Fibroblast of mammary gland (primary cell): ENCODE results near the gene C17orf58.
"Not testable (repeated sequence)": the region's sequence is repeated elsewhere in the genome, so short reads cannot be mapped to it uniquely, and the experiment has no call there.

Experiments
- DNase-seq: peaks from one replicate; pipeline ENCODE4 v3.0.0-alpha.2; 2010; ENCODE audit warnings: low read depth
- H3K4me3 ChIP-seq: 2 replicates; pipeline ENCODE4 v1.5.1; 2011; ENCODE audit warnings: low read depth, mild to moderate bottlenecking, low read length, moderate library complexity; ENCODE audit not compliant: control insufficient read depth
- TF ChIP-seq, protein P1 (sequence below): conservative IDR thresholded peaks from 2 replicates; pipeline ENCODE4 v1.5.1; 2011; ENCODE audit warnings: low read depth, low read length, inconsistent platforms; ENCODE audit not compliant: control insufficient read depth, insufficient read depth

C17orf58 gene

DNA sequence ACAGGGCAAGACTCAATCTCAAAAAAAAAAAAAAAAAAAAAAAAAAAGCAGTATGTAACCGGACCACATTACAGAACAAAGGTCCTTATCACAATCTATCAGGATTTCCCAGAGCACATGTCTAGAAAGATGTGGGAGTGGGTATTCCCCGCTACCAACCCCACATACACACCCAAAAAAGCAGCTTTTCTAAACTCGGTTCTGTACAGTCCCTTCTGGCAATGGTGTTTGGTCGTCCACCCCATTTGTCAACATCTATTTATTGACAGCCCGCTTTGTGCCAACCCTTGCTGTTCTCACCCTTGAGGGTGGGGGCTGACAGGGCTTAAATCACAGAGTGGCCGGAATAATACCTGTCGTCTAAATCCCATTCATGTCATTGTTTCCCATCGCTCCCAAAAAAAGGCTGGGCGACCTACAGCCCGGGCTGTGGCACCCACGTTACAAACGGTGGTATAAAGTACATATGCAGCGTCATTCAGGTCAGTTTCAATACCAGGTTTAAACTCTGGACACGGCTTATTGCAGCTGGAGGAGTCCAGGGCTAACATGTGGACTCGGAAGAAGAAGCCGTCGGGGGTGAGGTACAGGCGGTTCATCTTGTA lies 3.6 kb downstream of the C17orf58 start:
- DNase-seq, result peak; percentile 55
- TF ChIP-seq, protein P1, sequence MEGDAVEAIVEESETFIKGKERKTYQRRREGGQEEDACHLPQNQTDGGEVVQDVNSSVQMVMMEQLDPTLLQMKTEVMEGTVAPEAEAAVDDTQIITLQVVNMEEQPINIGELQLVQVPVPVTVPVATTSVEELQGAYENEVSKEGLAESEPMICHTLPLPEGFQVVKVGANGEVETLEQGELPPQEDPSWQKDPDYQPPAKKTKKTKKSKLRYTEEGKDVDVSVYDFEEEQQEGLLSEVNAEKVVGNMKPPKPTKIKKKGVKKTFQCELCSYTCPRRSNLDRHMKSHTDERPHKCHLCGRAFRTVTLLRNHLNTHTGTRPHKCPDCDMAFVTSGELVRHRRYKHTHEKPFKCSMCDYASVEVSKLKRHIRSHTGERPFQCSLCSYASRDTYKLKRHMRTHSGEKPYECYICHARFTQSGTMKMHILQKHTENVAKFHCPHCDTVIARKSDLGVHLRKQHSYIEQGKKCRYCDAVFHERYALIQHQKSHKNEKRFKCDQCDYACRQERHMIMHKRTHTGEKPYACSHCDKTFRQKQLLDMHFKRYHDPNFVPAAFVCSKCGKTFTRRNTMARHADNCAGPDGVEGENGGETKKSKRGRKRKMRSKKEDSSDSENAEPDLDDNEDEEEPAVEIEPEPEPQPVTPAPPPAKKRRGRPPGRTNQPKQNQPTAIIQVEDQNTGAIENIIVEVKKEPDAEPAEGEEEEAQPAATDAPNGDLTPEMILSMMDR, result no peak
- peak overlapping the region; percentile 64 for H3K4me3 ChIP-seq

DNA sequence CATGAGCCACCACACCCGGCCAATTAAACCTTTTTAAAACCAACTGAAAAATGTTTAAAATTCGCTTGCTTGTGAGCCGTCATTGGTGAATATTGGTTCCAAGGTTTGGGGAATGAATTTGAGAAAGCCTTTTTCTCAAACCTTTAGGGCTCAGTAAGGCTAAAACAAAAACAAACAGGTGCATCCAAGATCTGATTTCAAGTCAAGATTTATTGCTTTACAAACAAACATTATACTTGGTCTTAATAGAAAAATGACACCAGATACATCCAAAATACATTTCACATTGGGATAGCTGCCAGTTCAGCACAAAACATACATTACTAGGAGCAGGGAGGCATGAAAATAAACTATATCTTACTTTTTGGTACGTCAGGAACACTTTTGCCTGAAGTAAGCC lies 5.4 kb downstream of the C17orf58 start:
- TF ChIP-seq, protein P1, result no peak
- DNase-seq, result no peak
- H3K4me3 ChIP-seq, result no peak overlapping the region

DNA sequence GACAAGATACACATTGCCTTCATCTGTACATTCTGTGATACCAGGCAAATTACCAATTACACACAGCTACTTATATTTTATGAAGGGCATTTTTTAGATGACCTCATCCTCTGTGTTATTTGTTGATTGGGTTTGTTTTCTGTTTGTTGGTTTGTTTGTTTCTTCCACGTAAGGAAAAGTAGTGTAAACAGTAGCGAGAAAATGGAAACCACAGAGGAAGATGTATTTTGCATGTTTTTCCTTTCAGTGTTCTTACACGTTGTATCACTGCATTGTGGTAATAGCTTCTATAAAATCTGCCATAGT lies 12.9 kb downstream of the C17orf58 start:
- DNase-seq, result no peak
- TF ChIP-seq, protein P1, result no peak
- H3K4me3 ChIP-seq, result no peak overlapping the region

DNA sequence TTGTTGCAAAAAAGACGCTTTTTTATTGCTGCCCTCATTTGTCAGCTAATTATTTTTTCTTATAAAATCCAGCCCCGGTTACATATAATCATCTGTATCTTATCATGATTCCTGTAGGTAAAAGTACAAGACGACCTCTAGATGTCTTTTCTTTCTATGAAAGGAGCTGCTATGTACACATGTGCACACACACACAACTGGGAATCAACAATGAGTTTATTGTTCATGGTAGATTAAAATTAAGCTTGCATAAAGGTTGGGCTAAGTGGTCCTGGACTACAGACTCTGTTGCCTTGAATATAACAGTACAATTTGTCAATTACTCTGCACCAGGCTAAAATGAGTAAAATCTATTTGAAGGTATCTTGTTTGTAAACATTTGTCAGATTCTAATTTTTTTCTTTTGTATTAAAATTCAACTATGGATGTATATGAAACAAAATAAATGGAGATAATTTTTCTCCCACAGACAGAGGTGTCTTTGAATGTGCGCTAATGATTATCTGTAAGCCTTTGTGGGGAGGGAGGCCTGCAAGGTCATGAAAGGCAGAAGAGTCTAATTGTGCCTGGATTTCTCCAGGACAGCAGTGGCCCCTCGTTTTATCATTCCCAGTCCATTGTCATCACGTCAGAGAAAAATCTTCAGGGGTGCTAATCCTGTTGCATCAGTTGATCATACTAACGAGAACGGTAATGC lies 13.4 kb downstream of the C17orf58 start:
- no peak for DNase-seq
- no peak overlapping the region for H3K4me3 ChIP-seq
- TF ChIP-seq, protein P1, result no peak

DNA sequence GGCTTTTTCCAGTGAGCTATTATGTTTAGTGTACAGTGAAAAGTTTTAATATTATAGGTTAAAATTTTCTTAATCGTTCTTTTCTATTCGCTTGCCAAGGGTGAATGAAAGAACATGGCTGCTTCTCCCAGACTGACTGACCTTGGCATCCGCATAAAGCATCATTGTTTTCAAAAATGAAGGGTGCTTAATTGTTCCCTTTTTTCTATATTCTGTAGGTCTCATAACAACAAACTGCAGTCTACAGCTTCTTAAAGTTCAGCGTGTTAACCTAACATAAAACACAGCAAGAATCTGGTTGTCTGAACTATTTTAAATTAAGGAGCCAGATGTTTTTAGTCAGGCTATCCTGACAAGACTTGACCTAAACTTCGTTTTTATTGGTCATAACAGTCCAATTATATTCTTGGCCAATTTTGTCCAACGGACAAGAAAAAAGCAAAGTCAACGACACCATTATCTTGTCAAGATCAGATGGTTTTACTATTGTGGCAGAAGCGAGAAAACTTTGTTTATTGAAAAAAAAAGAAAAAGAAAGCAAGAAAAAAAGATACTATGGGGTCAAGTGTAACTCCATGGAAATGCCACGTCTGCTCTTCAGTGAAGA lies 14.1 kb downstream of the C17orf58 start:
- TF ChIP-seq, protein P1, result no peak
- no peak overlapping the region for H3K4me3 ChIP-seq
- DNase-seq, result no peak

DNA sequence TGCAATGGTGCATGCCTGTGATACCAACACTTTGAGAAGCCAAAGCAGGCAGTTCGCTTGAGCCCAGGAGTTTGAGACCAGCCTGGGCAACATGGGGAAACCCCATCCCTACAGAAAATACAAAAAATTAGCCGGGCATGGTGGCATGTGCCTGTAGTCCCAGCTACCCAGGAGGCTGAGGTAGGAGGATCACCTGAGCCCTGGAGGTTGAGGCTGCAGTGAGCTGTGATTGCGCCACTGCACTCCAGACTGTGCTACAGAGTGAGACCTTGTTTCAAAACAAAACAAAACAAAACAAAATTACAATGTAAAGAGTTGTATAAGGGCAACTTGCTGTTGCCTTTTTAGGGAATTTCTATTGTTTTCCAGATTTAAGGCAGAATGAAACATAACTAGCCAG lies 15.4 kb downstream of the C17orf58 start:
- DNase-seq, H3K4me3 ChIP-seq: not testable (repeated sequence)

DNA sequence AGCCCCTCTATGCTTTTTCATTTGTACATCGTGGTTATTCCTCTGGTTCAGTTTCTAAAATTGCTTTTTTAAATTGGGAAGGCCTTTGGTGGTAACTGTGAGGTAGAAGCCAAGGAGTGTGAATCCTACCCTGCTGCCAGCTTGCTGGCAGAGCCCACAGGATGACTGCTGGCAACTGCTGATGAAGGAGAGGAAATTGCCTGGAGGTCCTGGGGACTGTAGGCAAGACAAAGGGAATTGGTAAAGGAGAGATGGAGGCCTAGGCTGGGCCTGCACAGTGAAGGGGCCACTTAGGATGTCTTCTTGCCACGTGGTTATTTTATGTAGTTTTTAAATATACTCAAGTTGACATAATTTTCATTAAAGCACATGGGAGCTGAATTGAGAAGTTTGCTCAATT lies 15.8 kb downstream of the C17orf58 start:
- TF ChIP-seq, protein P1, result no peak
- DNase-seq, result no peak

DNA sequence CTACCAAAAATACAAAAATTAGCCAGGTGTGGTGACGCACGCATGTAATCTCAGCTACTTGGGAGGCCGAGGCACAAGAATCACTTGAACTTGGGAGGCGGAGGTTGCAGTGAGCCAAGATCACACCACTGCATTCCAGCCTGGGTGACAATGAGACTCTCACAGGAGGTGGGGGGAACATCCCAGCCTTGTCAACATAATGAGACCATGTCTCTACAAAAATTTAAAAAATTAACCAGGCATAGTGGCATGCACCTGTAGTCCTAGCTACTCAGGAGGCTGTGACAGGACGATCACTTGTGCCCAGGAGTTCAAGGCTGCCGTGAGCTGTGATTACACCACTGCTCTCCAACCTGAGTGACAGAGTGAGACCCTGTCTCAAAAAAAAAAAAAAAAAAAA lies 20.0 kb downstream of the C17orf58 start:
- H3K4me3 ChIP-seq, DNase-seq: not testable (repeated sequence)

More for the DNA sequence above, 15.8 kb downstream of the C17orf58 start:
- no peak overlapping the region for H3K4me3 ChIP-seq
